Spleen (tissue), 7 donors: Measurements from ENCODE around the gene EFNA5.

Experiments
- POLR2AphosphoS5 ChIP-seq, 3 donors: sonication (generic); formaldehyde crosslinking; IDR thresholded peaks; one replicate each; pipeline ENCODE4 v1.5.1; 2017; ENCODE audit warnings: antibody characterized with exemption in 3 of 3
- TF ChIP-seq, protein P1 (sequence below), 11 experiments: fragments of 200-600 bp in 7 of 11; fragments of 450-650 bp in 4 of 11; sonication (generic) in 4 of 11; IDR thresholded peaks in 8 of 11; conservative IDR thresholded peaks in 3 of 11; 1 replicate in 7 of 11; 2 replicates in 4 of 11; pipeline versions ENCODE4 v1.4.0 to v1.8.0; 2016 to 2021; ENCODE audit warnings: antibody characterized with exemption in 11 of 11, inconsistent platforms in 4 of 11, mild to moderate bottlenecking in 1 of 11
- donor health status: DM: no; HTN: no; CAD: no; lungs with moderate emphysema.
- donor health status: DM: no; HTN: no; CAD: no.
- donor health status: DM: no; HTN: no; CAD: no.

DNA sequence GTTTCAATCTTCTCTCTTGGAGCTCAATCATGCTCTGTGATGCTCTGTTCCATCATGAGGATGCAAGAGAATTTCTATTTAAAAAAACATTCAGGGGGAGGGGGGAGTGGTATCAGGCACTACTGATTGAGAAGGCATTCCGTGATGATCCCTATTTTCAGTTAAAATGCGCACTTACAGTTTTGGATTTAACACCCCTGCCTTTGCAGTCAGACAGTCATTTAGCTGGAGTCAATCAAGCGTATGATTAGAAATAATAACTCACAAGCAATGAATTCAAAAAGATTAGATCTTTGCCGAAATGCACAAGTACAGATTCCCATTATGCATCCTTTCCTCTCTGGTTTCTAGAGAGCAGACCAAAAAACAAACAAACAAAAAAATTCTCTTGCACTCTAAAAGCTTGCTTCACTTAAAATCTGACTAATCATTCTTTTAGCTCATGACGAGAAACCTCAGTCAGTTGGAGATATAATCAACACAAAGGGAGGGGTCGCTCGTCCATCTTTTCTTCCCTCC is 55.4 kb downstream of the EFNA5 start:
- TF ChIP-seq POLR2AphosphoS5 (IDR thresholded peaks at IDR 0.05), result no peak
- TF ChIP-seq, protein P1, sequence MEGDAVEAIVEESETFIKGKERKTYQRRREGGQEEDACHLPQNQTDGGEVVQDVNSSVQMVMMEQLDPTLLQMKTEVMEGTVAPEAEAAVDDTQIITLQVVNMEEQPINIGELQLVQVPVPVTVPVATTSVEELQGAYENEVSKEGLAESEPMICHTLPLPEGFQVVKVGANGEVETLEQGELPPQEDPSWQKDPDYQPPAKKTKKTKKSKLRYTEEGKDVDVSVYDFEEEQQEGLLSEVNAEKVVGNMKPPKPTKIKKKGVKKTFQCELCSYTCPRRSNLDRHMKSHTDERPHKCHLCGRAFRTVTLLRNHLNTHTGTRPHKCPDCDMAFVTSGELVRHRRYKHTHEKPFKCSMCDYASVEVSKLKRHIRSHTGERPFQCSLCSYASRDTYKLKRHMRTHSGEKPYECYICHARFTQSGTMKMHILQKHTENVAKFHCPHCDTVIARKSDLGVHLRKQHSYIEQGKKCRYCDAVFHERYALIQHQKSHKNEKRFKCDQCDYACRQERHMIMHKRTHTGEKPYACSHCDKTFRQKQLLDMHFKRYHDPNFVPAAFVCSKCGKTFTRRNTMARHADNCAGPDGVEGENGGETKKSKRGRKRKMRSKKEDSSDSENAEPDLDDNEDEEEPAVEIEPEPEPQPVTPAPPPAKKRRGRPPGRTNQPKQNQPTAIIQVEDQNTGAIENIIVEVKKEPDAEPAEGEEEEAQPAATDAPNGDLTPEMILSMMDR (IDR thresholded peaks at IDR 0.05 in 8 of 11, conservative IDR thresholded peaks at IDR 0.05 in 3 of 11), result no peak
